Uterus (tissue), 4 donors: Measurements from ENCODE around the gene EPHA4. TPM values are rescaled to one million over a fixed set of nuclear protein-coding genes. Genes with fewer than 3 reads are reported as not detected.

ENCODE experiments used
- DNase-seq, 2 donors: peaks; one replicate each; pipeline ENCODE4 v3.0.0-alpha.2; 2019 to 2020
- H3K27ac ChIP-seq, 2 donors: fragments of 200-600 bp; sonication (generic); 1 replicate in 1 of 2; 2 replicates in 1 of 2; pipeline ENCODE4 v1.5.1; 2016 to 2018
- H3K27me3 ChIP-seq, 2 donors: fragments of 200-600 bp; sonication (generic); one replicate each; pipeline ENCODE4 v1.5.1; 2018 to 2019; ENCODE audit warnings: control low read depth in 1 of 2
- H3K36me3 ChIP-seq, 2 donors: fragments of 200-600 bp; sonication (generic); one replicate each; pipeline ENCODE4 v1.5.1; 2019; ENCODE audit warnings: control low read depth in 1 of 2
- H3K4me1 ChIP-seq, 2 donors: fragments of 200-600 bp; sonication (generic); one replicate each; pipeline ENCODE4 v1.5.1; 2018 to 2019; ENCODE audit warnings: control low read depth in 1 of 2
- H3K4me3 ChIP-seq, 2 donors: fragments of 200-600 bp; sonication (generic); 1 replicate in 1 of 2; 2 replicates in 1 of 2; pipeline ENCODE4 v1.5.1; 2018 to 2019; ENCODE audit warnings: mild to moderate bottlenecking in 1 of 2
- H3K9me3 ChIP-seq, 2 donors: fragments of 200-600 bp; sonication (generic); one replicate each; pipeline ENCODE4 v1.5.1; 2019; ENCODE audit warnings: control low read depth in 1 of 2
- CTCF ChIP-seq, 4 experiments: fragments of 200-600 bp in 2 of 4; fragments of 450-650 bp in 2 of 4; sonication (generic) in 2 of 4; IDR thresholded peaks; one replicate each; pipeline ENCODE4 v1.5.1; 2016 to 2019; ENCODE audit warnings: antibody characterized with exemption in 4 of 4, mild to moderate bottlenecking in 2 of 4, moderate library complexity in 1 of 4
- POLR2A ChIP-seq, 2 donors: fragments of 450-650 bp; IDR thresholded peaks; one replicate each; pipeline ENCODE4 v1.6.1; 2016; ENCODE audit warnings: antibody characterized with exemption in 2 of 2, mild to moderate bottlenecking in 1 of 2, moderate library complexity in 1 of 2
- intact Hi-C: fragments of 100-400 bp; cut with DNase I; formaldehyde crosslinking; loops from one replicate; pipeline ENCODE4 v1.15.1; 2023; ENCODE audit warnings: low total_unique reads
- total RNA-seq, 4 donors: library from RNA; depleted of rRNA in 3 of 4; stranded (reverse); fragments of >200 nt in 3 of 4; gene quantifications; one replicate each; pipeline versions ENCODE4 v1.1.0 to v1.2.4, GENCODE V29; 2014 to 2023
- donor health status: DM: yes; HTN: yes; CAD: no.

Gene EPHA4
- total RNA-seq, 4 donors from 2014 or later = 45.6 to 84.7 (median 66.8) TPM

GRCh38 chr2:221385716-221386115 is 186.4 kb downstream of the EPHA4 start:
- no peak for DNase-seq
- TF ChIP-seq POLR2A (IDR thresholded peaks at IDR 0.05) = no peak
- Histone ChIP-seq H3K9me3 (no peaks in the 10 kb centered on the region), H3K4me3 (no peak overlapping the region), H3K27me3 (no peaks in the 10 kb centered on the region), H3K27ac (no peak overlapping the region), H3K4me1 (no peaks in the 10 kb centered on the region), H3K36me3 (no peaks in the 10 kb centered on the region)
- intact Hi-C loops = no loop called here

- Histone ChIP-seq H3K27ac (no peak overlapping the region), H3K9me3 (no peaks in the 10 kb centered on the region), H3K27me3 (no peaks in the 10 kb centered on the region), H3K4me1 (no peaks in the 10 kb centered on the region), H3K36me3 (no peaks in the 10 kb centered on the region), H3K4me3 (no peak overlapping the region)
- no peak for TF ChIP-seq CTCF (IDR thresholded peaks at IDR 0.05)
- TF ChIP-seq POLR2A (IDR thresholded peaks at IDR 0.05) = no peak
- no peak for DNase-seq
- intact Hi-C loops = no loop called here
These were observed 190.1 kb downstream of the EPHA4 start for GRCh38 chr2:221381928-221382488.

- Histone ChIP-seq H3K4me1 (no peaks in the 10 kb centered on the region), H3K27ac (no peak overlapping the region), H3K27me3 (no peaks in the 10 kb centered on the region), H3K36me3 (no peaks in the 10 kb centered on the region), H3K4me3 (no peak overlapping the region), H3K9me3 (no peaks in the 10 kb centered on the region)
- intact Hi-C loops = no loop called here
- TF ChIP-seq CTCF (IDR thresholded peaks at IDR 0.05) = no peak
- no peak for TF ChIP-seq POLR2A (IDR thresholded peaks at IDR 0.05)
- no peak for DNase-seq
These were observed 191.4 kb downstream of the EPHA4 start for GRCh38 chr2:221380686-221381085.

- intact Hi-C loops = no loop called here
- H3K9me3 ChIP-seq = no peaks in the 10 kb centered on the region
- no peaks in the 10 kb centered on the region for H3K4me1 ChIP-seq
- TF ChIP-seq CTCF (IDR thresholded peaks at IDR 0.05) (no peak), POLR2A (IDR thresholded peaks at IDR 0.05) (no peak)
- H3K36me3 ChIP-seq = no peaks in the 10 kb centered on the region
- H3K4me3 ChIP-seq = no peak overlapping the region
- no peaks in the 10 kb centered on the region for H3K27me3 ChIP-seq
- no peak overlapping the region for H3K27ac ChIP-seq
- DNase-seq = no peak
These were observed 192.0 kb downstream of the EPHA4 start for GRCh38 chr2:221380062-221380461.

- Histone ChIP-seq H3K27me3 (no peaks in the 10 kb centered on the region), H3K9me3 (no peaks in the 10 kb centered on the region), H3K4me3 (no peak overlapping the region), H3K27ac (no peak overlapping the region), H3K36me3 (no peaks in the 10 kb centered on the region), H3K4me1 (no peaks in the 10 kb centered on the region)
- intact Hi-C loops = loop anchor here (10.0 kb wide), 1 partner anchor 177 kb away; no protein-coding TSS in a partner anchor
- DNase-seq = no peak
- TF ChIP-seq POLR2A (IDR thresholded peaks at IDR 0.05) (no peak), CTCF (IDR thresholded peaks at IDR 0.05) (no peak)
These were observed 194.5 kb downstream of the EPHA4 start for GRCh38 chr2:221377597-221377996.

GRCh38 chr2:221377066-221377465 is 195.0 kb downstream of the EPHA4 start:
- Histone ChIP-seq H3K36me3 (no peaks in the 10 kb centered on the region), H3K27me3 (no peaks in the 10 kb centered on the region), H3K4me1 (no peaks in the 10 kb centered on the region), H3K9me3 (no peaks in the 10 kb centered on the region), H3K4me3 (no peak overlapping the region), H3K27ac (no peak overlapping the region)
- TF ChIP-seq POLR2A (IDR thresholded peaks at IDR 0.05) = no peak
- TF ChIP-seq CTCF (IDR thresholded peaks at IDR 0.05) = no peak
- DNase-seq = no peak
- intact Hi-C loops = loop anchor here (10.0 kb wide), 1 partner anchor 178 kb away; no protein-coding TSS in a partner anchor
